Epidermal melanocyte (primary cell): ENCODE results near the gene CLEC16A.

Experiments
- DNase-seq: peaks from one replicate; pipeline ENCODE4 v3.0.0; 2011; ENCODE audit warnings: low spot score; ENCODE audit not compliant: insufficient read length

CLEC16A gene

DNA sequence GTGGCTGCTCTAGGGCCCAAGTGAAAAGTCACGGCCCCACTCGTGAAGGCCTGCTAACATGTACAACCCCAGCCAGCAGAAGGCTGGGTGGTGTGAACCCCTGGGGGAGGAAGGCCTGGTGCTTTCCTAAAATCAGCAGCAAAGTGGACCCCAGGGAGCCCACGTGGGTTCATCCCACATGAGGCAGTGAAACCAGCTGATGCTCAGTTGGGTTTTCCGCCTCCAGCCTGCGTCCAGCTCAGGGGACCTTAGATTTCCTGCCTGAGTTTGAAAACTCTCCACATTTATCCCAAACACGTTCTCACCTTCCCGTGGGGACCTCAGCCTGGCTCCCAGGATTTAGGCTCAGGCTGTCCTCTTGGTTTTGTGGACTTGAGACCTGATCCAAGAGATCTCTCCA, 225.8 kb downstream of the CLEC16A start:
- no peak for DNase-seq

DNA sequence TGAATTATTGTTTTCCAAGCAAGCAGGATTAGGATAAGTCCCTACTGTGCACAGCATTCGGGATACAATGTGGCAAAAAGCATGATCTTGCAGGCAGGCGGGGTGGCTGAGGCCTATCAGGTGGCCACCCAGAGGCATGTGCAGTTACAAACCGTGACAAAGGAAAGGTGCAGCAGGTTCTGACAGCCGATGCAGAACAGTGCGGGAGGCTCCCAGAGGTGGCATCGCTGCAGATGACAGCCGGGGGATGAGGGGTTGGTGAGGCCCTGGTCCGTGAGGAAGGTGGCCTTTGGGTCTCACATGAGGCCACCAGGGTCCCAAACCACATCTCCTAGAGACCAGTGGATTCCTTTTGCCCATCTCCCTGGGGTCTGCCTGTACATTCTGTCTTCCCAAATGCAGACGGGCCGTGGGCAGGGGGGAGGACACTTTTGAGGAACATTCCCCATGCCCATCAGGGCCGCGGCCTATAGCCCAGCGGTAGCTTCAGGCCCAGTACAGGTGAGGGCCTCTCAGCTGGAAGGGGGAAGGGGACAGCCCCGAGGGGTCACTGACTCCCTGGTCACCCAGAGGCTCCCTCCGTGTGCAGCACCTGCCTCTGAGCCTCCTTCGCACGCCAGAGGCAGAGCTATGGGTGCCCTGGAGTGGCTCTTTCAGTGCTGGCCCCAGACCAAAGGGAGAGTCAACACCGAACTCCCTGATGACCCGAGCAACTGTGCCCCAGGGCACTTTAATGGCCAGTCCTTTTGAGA, 226.5 kb downstream of the CLEC16A start:
- DNase-seq: no peak

DNA sequence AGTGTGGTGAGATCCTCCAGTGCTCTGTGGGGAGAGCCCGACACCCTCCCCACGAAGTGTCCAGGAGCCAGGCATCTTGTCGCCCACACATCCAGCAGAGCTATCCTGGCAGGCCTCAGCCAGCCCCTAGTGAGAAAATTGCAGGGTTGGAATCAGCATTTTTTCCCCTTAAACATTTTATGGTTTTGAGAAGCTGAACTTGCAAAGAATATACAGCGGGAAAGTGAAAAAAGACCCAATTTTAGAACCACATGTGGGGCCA, 227.0 kb downstream of the CLEC16A start:
- no peak for DNase-seq

- no peak for DNase-seq
Observed at GRCh38 chr16:11171757-11172299, 227.5 kb downstream of the CLEC16A start.

GRCh38 chr16:11173426-11173825, 229.1 kb downstream of the CLEC16A start:
- no peak for DNase-seq

- no peak for DNase-seq
Observed at GRCh38 chr16:11174141-11174540, 229.8 kb downstream of the CLEC16A start.

DNA sequence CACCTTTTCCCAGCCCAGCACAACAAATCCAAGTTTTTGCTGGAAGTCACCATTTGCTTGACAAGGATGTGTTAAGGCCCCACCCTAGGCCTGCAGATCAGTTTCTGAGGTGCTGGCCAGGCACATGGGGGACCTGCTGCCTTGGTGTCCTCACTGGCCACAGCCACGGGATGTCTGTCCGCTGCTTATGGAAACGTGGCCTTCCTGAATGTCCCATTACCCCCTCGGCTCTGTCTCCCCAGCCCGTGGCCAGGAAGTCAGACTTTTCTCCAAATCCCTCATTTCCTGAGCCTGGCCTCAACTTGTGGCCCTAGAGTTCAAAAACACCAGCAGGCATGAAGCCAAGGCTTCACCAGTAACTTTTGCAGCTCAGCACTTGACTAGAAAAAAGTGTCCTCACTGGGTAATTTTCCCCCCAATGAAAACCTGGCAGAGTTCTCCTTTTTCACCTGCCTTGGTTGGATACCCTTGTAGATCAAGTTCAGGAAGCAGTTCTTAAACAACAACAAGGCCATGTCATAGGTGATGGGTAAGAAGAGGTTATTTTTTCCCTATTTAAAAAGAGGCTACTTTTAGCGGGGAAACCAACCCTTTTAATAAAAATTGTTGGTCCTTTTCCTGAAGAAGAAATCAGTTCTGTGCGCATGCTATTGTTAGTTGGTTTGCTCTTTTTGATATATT, 230.9 kb downstream of the CLEC16A start:
- DNase-seq: no peak

GRCh38 chr16:11175787-11176341, 231.5 kb downstream of the CLEC16A start:
- no peak for DNase-seq

DNA sequence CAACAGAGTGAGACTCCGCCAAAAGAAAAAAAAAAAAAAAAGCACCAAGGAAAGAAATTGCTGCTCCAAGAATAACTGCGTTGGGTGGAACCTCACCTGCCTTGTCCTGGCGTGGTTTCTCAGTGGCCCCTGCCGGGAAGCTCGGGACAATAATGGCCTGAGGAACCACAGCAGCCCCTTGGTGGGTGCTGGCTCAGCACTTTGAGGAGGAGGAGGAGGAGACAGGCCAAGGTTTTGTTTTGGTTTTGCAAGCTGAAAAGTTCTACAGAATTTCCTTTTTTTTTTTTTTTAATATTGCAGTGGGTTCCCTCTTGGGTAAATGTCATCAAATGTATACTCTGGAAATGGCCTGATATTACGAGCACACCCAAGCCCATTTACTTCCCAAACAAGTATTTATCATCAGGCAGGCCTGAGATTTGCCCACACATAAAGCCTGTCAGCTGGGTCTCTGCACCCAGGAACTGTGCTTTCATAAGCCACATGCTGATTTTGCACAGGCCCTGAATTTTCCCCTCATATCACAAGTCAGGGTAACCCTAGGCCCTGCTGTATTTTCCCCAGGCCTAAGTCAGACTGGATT, 233.3 kb downstream of the CLEC16A start:
- no peak for DNase-seq

DNA sequence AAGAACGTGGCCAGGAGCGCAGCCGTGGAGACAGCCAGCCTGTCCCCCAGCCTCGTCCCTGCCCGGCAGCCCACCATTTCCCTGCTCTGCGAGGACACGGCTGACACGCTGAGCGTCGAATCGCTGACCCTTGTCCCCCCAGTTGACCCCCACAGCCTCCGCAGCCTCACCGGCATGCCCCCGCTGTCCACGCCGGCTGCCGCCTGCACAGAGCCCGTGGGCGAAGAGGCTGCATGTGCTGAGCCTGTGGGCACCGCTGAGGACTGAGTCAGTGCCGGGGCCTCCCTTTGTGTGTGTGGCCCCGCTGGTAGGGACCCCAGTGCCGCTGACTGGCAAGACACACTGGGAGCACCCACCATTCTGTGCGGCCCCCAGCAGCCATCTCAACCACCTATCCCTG, 234.1 kb downstream of the CLEC16A start:
- no peak for DNase-seq

DNA sequence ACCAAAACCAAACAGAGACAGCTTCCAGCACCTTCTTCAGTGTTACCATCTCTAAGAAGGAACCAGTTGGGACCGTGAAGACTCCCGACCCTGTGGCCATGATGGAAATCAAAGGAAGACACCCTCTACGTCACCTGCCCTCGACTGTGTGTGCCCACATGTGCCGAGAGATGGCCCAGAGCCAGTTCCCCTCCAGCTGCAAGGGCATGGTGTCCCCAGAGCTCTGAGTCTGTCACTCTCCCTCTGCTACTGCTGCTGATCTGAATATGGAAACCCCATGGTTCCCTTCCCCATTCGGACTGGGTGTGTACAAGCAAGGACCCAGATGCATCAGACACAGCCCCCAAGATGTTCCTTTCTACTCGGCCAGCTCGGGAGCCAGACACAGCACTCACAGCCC, 235.2 kb downstream of the CLEC16A start:
- no peak for DNase-seq

DNA sequence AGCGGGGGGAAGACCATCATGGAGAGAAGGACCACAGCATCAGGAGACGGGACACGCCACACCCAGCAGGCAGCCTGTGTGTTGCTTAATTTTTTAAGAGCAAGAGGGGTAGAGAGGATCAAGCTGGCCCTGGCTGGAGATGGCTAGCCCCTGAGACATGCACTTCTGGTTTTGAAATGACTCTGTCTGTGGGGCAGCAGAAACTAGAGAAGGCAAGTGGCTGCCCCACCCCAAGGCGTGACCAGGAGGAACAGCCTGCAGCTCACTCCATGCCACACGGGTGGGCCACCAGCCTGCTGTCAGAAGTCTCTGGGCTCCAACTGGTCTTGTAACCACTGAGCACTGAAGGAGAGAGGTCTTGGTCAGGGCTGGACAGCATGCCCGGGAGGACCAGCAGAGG, 236.1 kb downstream of the CLEC16A start:
- no peak for DNase-seq

- DNase-seq: no peak
Observed at GRCh38 chr16:11181242-11181898, 237.0 kb downstream of the CLEC16A start.

DNA sequence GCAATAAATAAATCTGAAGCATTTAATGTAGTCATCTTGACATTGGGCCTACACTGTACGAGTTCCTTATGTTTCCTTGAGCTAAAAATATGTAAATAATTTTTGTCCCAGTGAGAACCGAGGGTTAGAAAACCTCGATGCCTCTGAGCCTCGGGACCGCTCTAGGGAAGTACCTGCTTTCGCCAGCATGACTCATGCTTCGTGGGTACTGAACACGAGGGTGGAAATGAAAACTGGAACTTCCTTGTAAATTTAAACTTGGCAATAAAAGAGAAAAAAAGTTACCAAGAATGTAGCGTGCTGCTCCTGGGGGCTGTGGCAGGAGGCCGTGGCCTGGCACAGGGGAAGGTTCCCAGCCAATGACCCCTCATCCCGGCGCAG, 237.5 kb downstream of the CLEC16A start:
- DNase-seq: no peak

GRCh38 chr16:11182411-11182810, 238.0 kb downstream of the CLEC16A start:
- DNase-seq: no peak

GRCh38 chr16:11183035-11183812, 238.9 kb downstream of the CLEC16A start:
- no peak for DNase-seq

GRCh38 chr16:11183951-11184350, 239.6 kb downstream of the CLEC16A start:
- no peak for DNase-seq

GRCh38 chr16:11187522-11188023, 243.2 kb downstream of the CLEC16A start:
- no peak for DNase-seq

GRCh38 chr16:11188801-11189740, 244.7 kb downstream of the CLEC16A start:
- no peak for DNase-seq
